Neural progenitor cell (in vitro differentiated cells): ENCODE measurements around the gene LAMB1. TPM values are rescaled to one million over a fixed set of nuclear protein-coding genes. Genes with fewer than 3 reads are reported as not detected.

Experiments
- DNase-seq: peaks from one replicate; pipeline ENCODE4 v3.0.0-alpha.2; 2016; ENCODE audit warnings: low spot score
- H2AFZ ChIP-seq: fragments of 200-600 bp; sonication (generic); replicated peaks from 2 replicates; pipeline ENCODE4 v1.6.1; 2016; ENCODE audit warnings: antibody characterized with exemption
- H3F3A ChIP-seq: fragments of 200-600 bp; sonication (generic); 2 replicates; pipeline ENCODE4 v1.6.1; 2016; ENCODE audit warnings: antibody characterized with exemption, low read depth
- H3K27ac ChIP-seq: fragments of 200-600 bp; sonication (generic); 2 replicates; pipeline ENCODE4 v1.5.1; 2016; ENCODE audit warnings: mild to moderate bottlenecking
- H3K27me3 ChIP-seq: fragments of 200-600 bp; sonication (generic); 2 replicates; pipeline ENCODE4 v1.6.1; 2016; ENCODE audit warnings: mild to moderate bottlenecking, moderate library complexity
- H3K36me3 ChIP-seq: fragments of 200-600 bp; sonication (generic); 2 replicates; pipeline ENCODE4 v1.5.1; 2016
- H3K4me1 ChIP-seq: fragments of 200-600 bp; sonication (generic); 2 replicates; pipeline ENCODE4 v1.6.1; 2016; ENCODE audit warnings: mixed run types
- H3K4me2 ChIP-seq: fragments of 200-600 bp; sonication (generic); 2 replicates; pipeline ENCODE4 v1.6.1; 2016
- H3K4me3 ChIP-seq: fragments of 200-600 bp; sonication (generic); 2 replicates; pipeline ENCODE4 v1.5.1; 2016
- H3K79me2 ChIP-seq: fragments of 200-600 bp; sonication (generic); 2 replicates; pipeline ENCODE4 v1.6.1; 2016; ENCODE audit warnings: low read depth
- H3K9ac ChIP-seq: fragments of 200-600 bp; sonication (generic); 2 replicates; pipeline ENCODE4 v1.6.1; 2016
- H3K9me3 ChIP-seq: fragments of 200-600 bp; sonication (generic); 2 replicates; pipeline ENCODE4 v1.5.1; 2016; ENCODE audit warnings: low read depth
- H4K20me1 ChIP-seq: fragments of 200-600 bp; sonication (generic); 2 replicates; pipeline ENCODE4 v1.6.1; 2016; ENCODE audit warnings: low read depth
- H3K27ac Mint-ChIP-seq: 3 replicates; pipeline ENCODE4 v1.8.0; 2021; ENCODE audit warnings: mixed read lengths
- H3K27me3 Mint-ChIP-seq: 2 replicates; pipeline ENCODE4 v1.8.0; 2022; ENCODE audit warnings: low read depth, mild to moderate bottlenecking, inconsistent platforms, moderate library complexity, mixed read lengths; ENCODE audit not compliant: insufficient read depth
- H3K36me3 Mint-ChIP-seq: 3 replicates; pipeline ENCODE4 v1.8.0; 2021; ENCODE audit warnings: mixed read lengths
- H3K4me1 Mint-ChIP-seq: 3 replicates; pipeline ENCODE4 v1.8.0; 2021; ENCODE audit warnings: mixed read lengths
- H3K4me3 Mint-ChIP-seq: 3 replicates; pipeline ENCODE4 v1.8.0; 2021; ENCODE audit warnings: mild to moderate bottlenecking, moderate library complexity, mixed read lengths
- H3K9me3 Mint-ChIP-seq: 3 replicates; pipeline ENCODE4 v1.8.0; 2020; ENCODE audit warnings: mixed read lengths
- CTCF ChIP-seq: fragments of 200-600 bp; sonication (generic); IDR thresholded peaks from 2 replicates; pipeline ENCODE4 v1.5.1; 2017; ENCODE audit warnings: antibody characterized with exemption, mild to moderate bottlenecking
- EZH2 ChIP-seq: fragments of 200-600 bp; sonication (generic); IDR thresholded peaks from 2 replicates; pipeline ENCODE4 v1.6.1; 2017; ENCODE audit warnings: antibody characterized with exemption, mild to moderate bottlenecking, moderate library complexity
- EZH2phosphoT487 ChIP-seq: fragments of 200-600 bp; sonication (generic); IDR thresholded peaks from 2 replicates; pipeline ENCODE4 v1.6.1; 2017; ENCODE audit warnings: antibody characterized with exemption
- total RNA-seq: library from RNA; depleted of rRNA; stranded (reverse); fragments of >200 nt; gene quantifications from 2 replicates; pipeline ENCODE4 v1.2.3, GENCODE V29; 2015; ENCODE audit warnings: low replicate concordance

The LAMB1 gene
- total RNA-seq, 1 donor from 2014 or later: 87.7 TPM

GRCh38 chr7:107951172-107951787, 51.7 kb downstream of the LAMB1 start:
- Histone ChIP-seq H3K4me2 (no peak overlapping the region), H3K4me3 (no peak overlapping the region), H4K20me1 (no peaks in the 10 kb centered on the region), H3K9ac (no peak overlapping the region), H3K9me3 (no peaks in the 10 kb centered on the region), H3F3A (peaks cover 3% of the 10 kb centered on the region), H3K79me2 (no peaks in the 10 kb centered on the region), H3K27ac (no peak overlapping the region), H2AFZ (no peak overlapping the region), H3K36me3 (peaks cover 6% of the 10 kb centered on the region), H3K27me3 (no peaks in the 10 kb centered on the region), H3K4me1 (peaks cover 27% of the 10 kb centered on the region)
- peak overlapping the region; percentile 69 for H3K27ac Mint-ChIP-seq
- TF ChIP-seq EZH2: no peak
- no peak for TF ChIP-seq EZH2phosphoT487
- TF ChIP-seq CTCF: no peak
- H3K9me3 Mint-ChIP-seq: no peaks in the 10 kb centered on the region
- no peak overlapping the region for H3K4me3 Mint-ChIP-seq
- H3K27me3 Mint-ChIP-seq: no peaks in the 10 kb centered on the region
- H3K4me1 Mint-ChIP-seq: peaks cover 59% of the 10 kb centered on the region
- peaks cover 17% of the 10 kb centered on the region for H3K36me3 Mint-ChIP-seq
- no peak for DNase-seq

- Mint-ChIP-seq H3K27ac (peak overlapping the region; percentile 62), H3K4me1 (peaks cover 59% of the 10 kb centered on the region)
- no peak overlapping the region for H3K4me2 ChIP-seq
These were observed 53.5 kb downstream of the LAMB1 start for GRCh38 chr7:107949443-107949935.

DNA sequence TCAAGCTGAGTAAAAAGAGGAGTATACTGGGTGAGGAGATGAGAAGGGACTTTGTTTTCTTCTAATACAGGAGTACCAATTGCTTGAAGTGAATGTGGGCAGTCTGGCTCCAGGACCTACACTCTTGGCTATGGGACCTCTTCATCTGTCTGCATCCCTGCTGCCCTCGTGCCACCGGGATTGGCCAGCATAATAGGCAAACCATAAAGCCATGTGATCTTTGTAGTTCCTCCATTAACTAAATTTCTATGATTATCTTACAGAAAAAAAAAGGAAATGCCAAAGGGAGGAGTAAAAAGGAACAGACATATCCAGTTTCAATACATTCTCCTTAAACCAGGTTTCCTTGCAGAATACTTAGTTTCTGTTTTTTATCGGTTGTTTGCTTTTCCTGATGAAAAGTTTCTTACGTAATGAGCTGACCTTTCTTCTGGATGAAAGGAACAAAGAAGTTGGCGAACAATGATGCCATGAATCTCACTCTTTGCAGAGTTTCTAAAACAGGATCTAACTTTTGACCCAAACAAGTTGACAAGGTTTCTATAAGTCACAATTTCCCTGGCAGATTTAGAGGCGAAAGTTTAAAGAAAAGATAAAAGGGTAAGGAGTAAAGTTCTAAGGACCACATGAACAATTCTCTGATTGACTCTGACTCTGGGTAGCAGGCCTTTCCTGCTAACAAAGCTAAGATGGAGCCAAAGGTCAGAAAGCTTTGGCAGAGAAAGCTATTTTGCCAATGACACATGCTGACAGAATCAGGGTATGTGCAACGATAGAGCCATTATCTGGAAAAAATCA, 54.1 kb downstream of the LAMB1 start:
- DNase-seq: no peak
- no peaks in the 10 kb centered on the region for H3K9me3 Mint-ChIP-seq
- Histone ChIP-seq H3K9me3 (no peaks in the 10 kb centered on the region), H3K79me2 (no peaks in the 10 kb centered on the region), H3K9ac (no peak overlapping the region), H3K27me3 (no peaks in the 10 kb centered on the region), H3K4me2 (no peak overlapping the region), H3K4me3 (no peak overlapping the region), H3K36me3 (peaks cover 6% of the 10 kb centered on the region), H3K4me1 (peaks cover 27% of the 10 kb centered on the region), H3F3A (peaks cover 3% of the 10 kb centered on the region), H4K20me1 (no peaks in the 10 kb centered on the region), H2AFZ (no peak overlapping the region), H3K27ac (peak overlapping the region; percentile 67)
- H3K4me1 Mint-ChIP-seq: peaks cover 59% of the 10 kb centered on the region
- H3K27me3 Mint-ChIP-seq: no peaks in the 10 kb centered on the region
- H3K27ac Mint-ChIP-seq: peak overlapping the region; percentile 96
- TF ChIP-seq CTCF (no peak), EZH2phosphoT487 (no peak)
- H3K4me3 Mint-ChIP-seq: no peak overlapping the region
- H3K36me3 Mint-ChIP-seq: peaks cover 13% of the 10 kb centered on the region

More at GRCh38 chr7:107949443-107949935, 53.5 kb downstream of the LAMB1 start:
- Histone ChIP-seq H3K79me2 (no peaks in the 10 kb centered on the region), H3K27ac (peak overlapping the region; percentile 67), H3K4me3 (no peak overlapping the region), H3K9ac (no peak overlapping the region), H4K20me1 (no peaks in the 10 kb centered on the region), H2AFZ (no peak overlapping the region), H3K27me3 (no peaks in the 10 kb centered on the region), H3K9me3 (no peaks in the 10 kb centered on the region), H3K4me1 (peaks cover 27% of the 10 kb centered on the region), H3K36me3 (peaks cover 6% of the 10 kb centered on the region), H3F3A (peaks cover 3% of the 10 kb centered on the region)
- no peaks in the 10 kb centered on the region for H3K27me3 Mint-ChIP-seq
- no peak for DNase-seq
- TF ChIP-seq EZH2phosphoT487: no peak
- TF ChIP-seq CTCF: no peak
- TF ChIP-seq EZH2: no peak
- no peaks in the 10 kb centered on the region for H3K9me3 Mint-ChIP-seq
- H3K4me3 Mint-ChIP-seq: no peak overlapping the region
- H3K36me3 Mint-ChIP-seq: peaks cover 13% of the 10 kb centered on the region
